ENCODE results near the gene SLC16A6. TPM values are rescaled to one million over a fixed set of nuclear protein-coding genes. Genes with fewer than 3 reads are reported as not detected.

The SLC16A6 gene
- total RNA-seq, 1 experiment from 2014 or later, result 0.22 TPM

- Mint-ChIP-seq H3K27ac (no peak overlapping the region), H3K27me3 (ENCODE audit: low read depth) (no peaks in the 10 kb centered on the region; the same call in none of the 2 replicates), H3K9me3 (peaks cover 12% of the 10 kb centered on the region), H3K4me1 (peaks cover 33% of the 10 kb centered on the region), H3K4me3 (no peak overlapping the region), H3K36me3 (peaks cover 6% of the 10 kb centered on the region; the same call in 1 of the 2 replicates)
- TF ChIP-seq NFYB (CRISPR knock-in tag; conservative IDR thresholded peaks at IDR 0.05; ENCODE audit: low read depth) (no peak), RELA (CRISPR knock-in tag; IDR thresholded peaks at IDR 0.05; ENCODE audit: borderline replicate concordance) (no peak), ZNF219 (CRISPR knock-in tag; IDR thresholded peaks at IDR 0.05; ENCODE audit: borderline replicate concordance) (no peak), SP1 (CRISPR knock-in tag; conservative IDR thresholded peaks at IDR 0.05) (no peak), ZNF671 (CRISPR knock-in tag; IDR thresholded peaks at IDR 0.05) (no peak), GABPB1 (CRISPR knock-in tag; IDR thresholded peaks at IDR 0.05) (no peak), SMAD3 (CRISPR knock-in tag; IDR thresholded peaks at IDR 0.05; ENCODE audit: borderline replicate concordance) (no peak), ZNF138 (CRISPR knock-in tag; conservative IDR thresholded peaks at IDR 0.05) (no peak), NFE2L1 (CRISPR knock-in tag; IDR thresholded peaks at IDR 0.05) (no peak), NR3C1 (CRISPR knock-in tag; conservative IDR thresholded peaks at IDR 0.05; ENCODE audit: low read depth) (no peak)
- TF ChIP-seq, protein P1, sequence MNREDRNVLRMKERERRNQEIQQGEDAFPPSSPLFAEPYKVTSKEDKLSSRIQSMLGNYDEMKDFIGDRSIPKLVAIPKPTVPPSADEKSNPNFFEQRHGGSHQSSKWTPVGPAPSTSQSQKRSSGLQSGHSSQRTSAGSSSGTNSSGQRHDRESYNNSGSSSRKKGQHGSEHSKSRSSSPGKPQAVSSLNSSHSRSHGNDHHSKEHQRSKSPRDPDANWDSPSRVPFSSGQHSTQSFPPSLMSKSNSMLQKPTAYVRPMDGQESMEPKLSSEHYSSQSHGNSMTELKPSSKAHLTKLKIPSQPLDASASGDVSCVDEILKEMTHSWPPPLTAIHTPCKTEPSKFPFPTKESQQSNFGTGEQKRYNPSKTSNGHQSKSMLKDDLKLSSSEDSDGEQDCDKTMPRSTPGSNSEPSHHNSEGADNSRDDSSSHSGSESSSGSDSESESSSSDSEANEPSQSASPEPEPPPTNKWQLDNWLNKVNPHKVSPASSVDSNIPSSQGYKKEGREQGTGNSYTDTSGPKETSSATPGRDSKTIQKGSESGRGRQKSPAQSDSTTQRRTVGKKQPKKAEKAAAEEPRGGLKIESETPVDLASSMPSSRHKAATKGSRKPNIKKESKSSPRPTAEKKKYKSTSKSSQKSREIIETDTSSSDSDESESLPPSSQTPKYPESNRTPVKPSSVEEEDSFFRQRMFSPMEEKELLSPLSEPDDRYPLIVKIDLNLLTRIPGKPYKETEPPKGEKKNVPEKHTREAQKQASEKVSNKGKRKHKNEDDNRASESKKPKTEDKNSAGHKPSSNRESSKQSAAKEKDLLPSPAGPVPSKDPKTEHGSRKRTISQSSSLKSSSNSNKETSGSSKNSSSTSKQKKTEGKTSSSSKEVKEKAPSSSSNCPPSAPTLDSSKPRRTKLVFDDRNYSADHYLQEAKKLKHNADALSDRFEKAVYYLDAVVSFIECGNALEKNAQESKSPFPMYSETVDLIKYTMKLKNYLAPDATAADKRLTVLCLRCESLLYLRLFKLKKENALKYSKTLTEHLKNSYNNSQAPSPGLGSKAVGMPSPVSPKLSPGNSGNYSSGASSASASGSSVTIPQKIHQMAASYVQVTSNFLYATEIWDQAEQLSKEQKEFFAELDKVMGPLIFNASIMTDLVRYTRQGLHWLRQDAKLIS (CRISPR knock-in tag; IDR thresholded peaks at IDR 0.05; ENCODE audit: borderline replicate concordance), result no peak
- ATAC-seq (no peak), DNase-seq (ENCODE audit: low spot score) (no peak)
- ChIA-PET POLR2A (no interaction called here), CTCF (interaction anchor here (1.4 kb wide), 1 partner anchor 76 kb away, joined by 4 read pairs; no protein-coding TSS in a partner anchor)
Measured at GRCh38 chr17:68322630-68323029, 31.7 kb upstream of the SLC16A6 start.

DNA sequence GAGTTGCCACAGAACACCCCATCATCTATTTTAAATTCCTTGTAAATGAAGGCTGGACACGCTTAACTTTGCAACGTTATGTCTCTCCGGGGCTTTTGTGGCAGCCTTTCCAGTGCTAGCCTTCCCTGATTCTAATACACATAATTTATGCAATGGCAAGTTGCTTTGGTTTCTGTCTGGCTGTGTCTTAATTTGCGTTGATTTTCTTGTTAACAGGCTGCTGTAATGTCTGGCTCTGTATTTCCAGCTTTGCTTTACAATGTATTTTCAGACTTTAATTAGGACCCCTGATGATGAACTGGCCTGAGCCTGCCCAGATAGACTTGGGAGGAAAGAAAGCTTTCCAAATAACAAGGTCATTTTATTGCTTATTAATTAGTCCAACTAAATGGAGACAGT lies 30.6 kb upstream of the SLC16A6 start:
- H3K4me3 Mint-ChIP-seq, result no peak overlapping the region
- ChIA-PET POLR2A (no interaction called here), CTCF (interaction anchor here (1.4 kb wide), 1 partner anchor 77 kb away, joined by 4 read pairs; no protein-coding TSS in a partner anchor)
- DNase-seq (ENCODE audit: low spot score), result no peak
- H3K4me1 Mint-ChIP-seq, result peaks cover 36% of the 10 kb centered on the region
- no peak; the same call in 1 of the 2 replicates for ATAC-seq
- H3K9me3 Mint-ChIP-seq, result peaks cover 12% of the 10 kb centered on the region
- H3K36me3 Mint-ChIP-seq, result peaks cover 6% of the 10 kb centered on the region; the same call in 1 of the 2 replicates
- no peaks in the 10 kb centered on the region; the same call in none of the 2 replicates for H3K27me3 Mint-ChIP-seq (ENCODE audit: low read depth)
- H3K27ac Mint-ChIP-seq, result peak overlapping the region; percentile 78
- no peak for TF ChIP-seq SP1 (CRISPR knock-in tag; conservative IDR thresholded peaks at IDR 0.05)
- no peak for TF ChIP-seq SMAD4 (CRISPR knock-in tag; IDR thresholded peaks at IDR 0.05)
- TF ChIP-seq CTCF (IDR thresholded peaks at IDR 0.05), result no peak
- no peak for TF ChIP-seq ZNF219 (CRISPR knock-in tag; IDR thresholded peaks at IDR 0.05; ENCODE audit: borderline replicate concordance)
- TF ChIP-seq CDX4 (CRISPR knock-in tag; IDR thresholded peaks at IDR 0.05; ENCODE audit: borderline replicate concordance), result no peak
- TF ChIP-seq TEAD4 (CRISPR knock-in tag; IDR thresholded peaks at IDR 0.05), result no peak
- TF ChIP-seq AR (CRISPR knock-in tag; IDR thresholded peaks at IDR 0.05), result no peak
- no peak for TF ChIP-seq ZNF263 (CRISPR knock-in tag; IDR thresholded peaks at IDR 0.05; ENCODE audit: low read depth)
- TF ChIP-seq CBFB (CRISPR knock-in tag; IDR thresholded peaks at IDR 0.05; ENCODE audit: low read depth), result no peak
- TF ChIP-seq JUN (CRISPR knock-in tag; IDR thresholded peaks at IDR 0.05), result no peak
- no peak for TF ChIP-seq TCF7 (CRISPR knock-in tag; IDR thresholded peaks at IDR 0.05; ENCODE audit: low read depth)
- no peak for TF ChIP-seq ATF3 (CRISPR knock-in tag; conservative IDR thresholded peaks at IDR 0.05)
- TF ChIP-seq SMAD3 (CRISPR knock-in tag; IDR thresholded peaks at IDR 0.05; ENCODE audit: borderline replicate concordance), result no peak
- no peak for TF ChIP-seq NFE2L1 (CRISPR knock-in tag; IDR thresholded peaks at IDR 0.05)
- TF ChIP-seq, protein P2, sequence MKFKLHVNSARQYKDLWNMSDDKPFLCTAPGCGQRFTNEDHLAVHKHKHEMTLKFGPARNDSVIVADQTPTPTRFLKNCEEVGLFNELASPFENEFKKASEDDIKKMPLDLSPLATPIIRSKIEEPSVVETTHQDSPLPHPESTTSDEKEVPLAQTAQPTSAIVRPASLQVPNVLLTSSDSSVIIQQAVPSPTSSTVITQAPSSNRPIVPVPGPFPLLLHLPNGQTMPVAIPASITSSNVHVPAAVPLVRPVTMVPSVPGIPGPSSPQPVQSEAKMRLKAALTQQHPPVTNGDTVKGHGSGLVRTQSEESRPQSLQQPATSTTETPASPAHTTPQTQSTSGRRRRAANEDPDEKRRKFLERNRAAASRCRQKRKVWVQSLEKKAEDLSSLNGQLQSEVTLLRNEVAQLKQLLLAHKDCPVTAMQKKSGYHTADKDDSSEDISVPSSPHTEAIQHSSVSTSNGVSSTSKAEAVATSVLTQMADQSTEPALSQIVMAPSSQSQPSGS (CRISPR knock-in tag; IDR thresholded peaks at IDR 0.05; ENCODE audit: borderline replicate concordance, low read depth), result no peak
